ENCODE data around the gene TSHB.

DNA sequence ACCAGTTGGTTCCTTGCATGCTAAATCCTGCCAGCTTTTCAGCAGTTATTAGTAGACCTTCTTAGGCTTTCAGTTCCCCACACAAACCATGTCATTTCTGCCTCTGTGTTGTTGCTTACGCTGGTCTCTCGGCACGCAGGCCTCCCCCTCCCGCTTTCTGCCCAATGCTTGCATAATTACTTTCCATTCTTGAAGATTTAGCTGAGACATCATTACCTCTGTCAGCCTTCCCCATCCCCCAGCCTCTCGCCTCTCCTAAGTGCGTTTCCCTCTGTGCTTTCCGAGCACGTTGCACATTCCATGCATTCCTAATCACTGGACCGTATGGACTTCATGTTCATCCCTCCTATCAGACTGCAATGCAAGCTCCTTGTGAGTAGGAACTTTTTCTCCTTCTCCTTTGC lies 26.8 kb downstream of the TSHB start:
- TF ChIP-seq, protein P1, sequence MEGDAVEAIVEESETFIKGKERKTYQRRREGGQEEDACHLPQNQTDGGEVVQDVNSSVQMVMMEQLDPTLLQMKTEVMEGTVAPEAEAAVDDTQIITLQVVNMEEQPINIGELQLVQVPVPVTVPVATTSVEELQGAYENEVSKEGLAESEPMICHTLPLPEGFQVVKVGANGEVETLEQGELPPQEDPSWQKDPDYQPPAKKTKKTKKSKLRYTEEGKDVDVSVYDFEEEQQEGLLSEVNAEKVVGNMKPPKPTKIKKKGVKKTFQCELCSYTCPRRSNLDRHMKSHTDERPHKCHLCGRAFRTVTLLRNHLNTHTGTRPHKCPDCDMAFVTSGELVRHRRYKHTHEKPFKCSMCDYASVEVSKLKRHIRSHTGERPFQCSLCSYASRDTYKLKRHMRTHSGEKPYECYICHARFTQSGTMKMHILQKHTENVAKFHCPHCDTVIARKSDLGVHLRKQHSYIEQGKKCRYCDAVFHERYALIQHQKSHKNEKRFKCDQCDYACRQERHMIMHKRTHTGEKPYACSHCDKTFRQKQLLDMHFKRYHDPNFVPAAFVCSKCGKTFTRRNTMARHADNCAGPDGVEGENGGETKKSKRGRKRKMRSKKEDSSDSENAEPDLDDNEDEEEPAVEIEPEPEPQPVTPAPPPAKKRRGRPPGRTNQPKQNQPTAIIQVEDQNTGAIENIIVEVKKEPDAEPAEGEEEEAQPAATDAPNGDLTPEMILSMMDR (IDR thresholded peaks at IDR 0.05), result no peak
- TF ChIP-seq POLR2A (IDR thresholded peaks at IDR 0.05) (no peak), POLR2AphosphoS5 (IDR thresholded peaks at IDR 0.05) (no peak)
